Pancreas (tissue), 10 donors: ENCODE data around the gene LRP1B. TPM values are rescaled to one million over a fixed set of nuclear protein-coding genes. Genes with fewer than 3 reads are reported as not detected.
"Not testable (repeated sequence)": the region's sequence is repeated elsewhere in the genome, so short reads cannot be mapped to it uniquely, and the experiment has no call there.

Source experiments
- ATAC-seq, 4 donors: fragments of 200-7000 bp; cut with Tn5 transposase; one replicate each; pipeline versions ENCODE4 v1.8.0 to v1.9.1; 2020; ENCODE audit warnings: mild to moderate bottlenecking in 4 of 4, moderate library complexity in 4 of 4
- DNase-seq, 6 donors: peaks; one replicate each; pipeline ENCODE4 v3.0.0-alpha.2; 2020
- FAIRE-seq: peaks from 2 replicates; lab custom pipeline; 2012; peaks lifted over from hg19 to GRCh38; lab: Jason Lieb, UNC
- H3K27ac ChIP-seq, 4 donors: fragments of 200-600 bp; sonication (generic); 1 replicate in 3 of 4; 2 replicates in 1 of 4; pipeline versions ENCODE4 v1.5.0 to v1.8.0; 2020
- H3K27me3 ChIP-seq, 4 donors: fragments of 200-600 bp; one replicate each; pipeline ENCODE4 v1.8.0; 2021
- H3K36me3 ChIP-seq, 3 donors: fragments of 200-600 bp; sonication (generic) in 1 of 3; one replicate each; pipeline versions ENCODE4 v1.5.0 to v1.8.0; 2020 to 2021
- H3K4me1 ChIP-seq, 3 donors: fragments of 200-600 bp; one replicate each; pipeline ENCODE4 v1.8.0; 2021
- H3K4me3 ChIP-seq, 4 donors: fragments of 200-600 bp; sonication (generic) in 2 of 4; one replicate each; pipeline versions ENCODE4 v1.5.0 to v1.8.0; 2020 to 2021
- H3K9me3 ChIP-seq, 4 donors: fragments of 200-600 bp; one replicate each; pipeline ENCODE4 v1.8.0; 2021
- CTCF ChIP-seq, 4 donors: fragments of 200-600 bp; sonication (generic) in 3 of 4; IDR thresholded peaks; one replicate each; pipeline versions ENCODE4 v1.5.0 to v1.8.0; 2021; ENCODE audit warnings: antibody characterized with exemption in 4 of 4
- WGBS, 2 donors: extraction: QIAGEN DNeasy Blood & Tissue Kit; methylation state at CpG; one replicate each; pipeline ENCODE4 v1.1.7; 2013; 5-methylcytosine and 5-hydroxymethylcytosine counted together
- intact Hi-C, 3 donors: fragments of 100-400 bp; cut with DNase I; formaldehyde crosslinking; loops; one replicate each; pipeline versions ENCODE4 v1.11.1 to v1.14.2; 2022
- polyA plus RNA-seq, 2 donors: library from polyadenylated mRNA; stranded (reverse); fragments of 200-250 nt; gene quantifications; one replicate each; pipeline ENCODE4 v1.2.3, GENCODE V29; 2013
- total RNA-seq, 6 donors: library from RNA; stranded (reverse); fragmentation: NEBNext Ultra II Directional in 4 of 6; extraction: Animal tissue kit (Norgen Biotek cat#: 25700) in 4 of 6; gene quantifications; one replicate each; pipeline versions ENCODE4 v1.2.1 to v1.2.4, GENCODE V29; 2021 to 2023
- donor health status: healthy with polysubstance abuse.
- donor health status: DM: no; HTN: no; CAD: no; lungs with moderate emphysema.
- donor health status: DM: no; HTN: no; CAD: no.
- donor health status: control.
- donor health status: control.
- donor health status: Bipolar disorder and iron deficiency.
- donor health status: DM: yes; HTN: yes; CAD: no.
- donor health status: DM: no; HTN: no; CAD: no.
- donor health status: DM: no; HTN: no; CAD: no.
- donor health status: DM: yes; HTN: yes; CAD: no.

LRP1B gene
- total and polyA plus RNA-seq, 8 donors: 0.06 to 0.55 (median 0.25) TPM

DNA sequence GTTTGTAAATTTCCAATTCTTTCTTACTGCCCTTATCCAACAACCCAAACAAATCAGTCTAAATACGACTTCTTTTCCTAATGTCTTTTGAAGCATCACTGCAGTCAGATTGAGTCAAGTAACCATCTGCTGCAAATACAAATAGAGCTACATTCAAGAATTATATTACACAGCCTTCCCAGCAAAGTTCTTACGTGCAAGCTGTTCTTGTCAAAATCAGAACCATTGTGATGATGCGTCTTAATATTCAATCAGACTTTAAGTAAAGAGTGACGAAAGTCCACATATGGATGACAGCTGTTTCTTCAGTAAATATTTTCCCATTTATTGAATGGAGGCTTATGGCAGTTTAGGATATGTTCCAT is 943.8 kb downstream of the LRP1B start:
- 38% methylated on average over 4 of the region's 4 CpGs for WGBS, 2 donors
- no peaks in the 10 kb centered on the region for H3K4me1 ChIP-seq

DNA sequence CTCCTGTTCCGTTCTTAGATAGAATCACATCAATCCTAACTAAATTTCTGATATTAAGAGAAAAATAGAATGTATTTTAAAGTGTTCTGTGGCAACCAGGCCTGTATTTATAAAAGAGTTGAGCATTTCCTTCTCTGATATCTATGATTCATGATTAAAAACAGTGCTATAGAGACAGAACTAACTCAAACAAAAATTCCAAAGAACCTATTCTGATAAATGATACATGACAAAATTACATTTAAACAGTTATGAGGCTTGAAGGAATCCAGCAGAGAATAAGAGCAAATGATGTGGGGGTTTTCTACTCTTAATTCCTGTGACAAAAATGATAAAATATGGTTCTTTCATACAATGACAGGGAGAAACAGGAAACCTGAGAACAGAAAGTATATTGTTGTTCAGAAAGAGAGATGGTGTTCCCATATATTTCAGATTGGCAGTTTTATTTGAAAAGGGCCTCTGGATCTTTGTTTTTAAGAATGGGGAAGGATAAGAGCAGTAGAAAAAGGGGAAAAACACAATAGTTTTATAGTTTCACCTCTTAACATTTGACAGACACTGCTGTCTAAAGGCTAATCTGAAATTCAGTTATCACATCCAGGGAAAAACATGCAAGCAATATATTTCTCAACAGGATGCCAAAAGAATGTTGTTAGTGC is 944.3 kb downstream of the LRP1B start:
- no peak for TF ChIP-seq CTCF (IDR thresholded peaks at IDR 0.05)
- Histone ChIP-seq H3K36me3 (no peaks in the 10 kb centered on the region), H3K4me1 (no peaks in the 10 kb centered on the region), H3K27ac (no peak overlapping the region), H3K27me3 (no peaks in the 10 kb centered on the region), H3K9me3 (no peaks in the 10 kb centered on the region), H3K4me3 (no peak overlapping the region)
- FAIRE-seq (no peak), DNase-seq (no peak), ATAC-seq (no peak)
- intact Hi-C loops: no loop called here
- WGBS, 2 donors: 53 to 66% methylated on average over 1 of the region's 1 CpG

More for the DNA sequence above, 943.8 kb downstream of the LRP1B start:
- no peaks in the 10 kb centered on the region for H3K36me3 ChIP-seq
- FAIRE-seq: no peak
- ATAC-seq: no peak
- H3K27me3 ChIP-seq: no peaks in the 10 kb centered on the region
- no peak for DNase-seq
- H3K27ac ChIP-seq: no peak overlapping the region
- no peaks in the 10 kb centered on the region for H3K9me3 ChIP-seq
- no peak for TF ChIP-seq CTCF (IDR thresholded peaks at IDR 0.05)
- H3K4me3 ChIP-seq: no peak overlapping the region
- intact Hi-C loops: no loop called here

- intact Hi-C loops: no loop called here
- DNase-seq: no peak
- no peak for ATAC-seq
- Histone ChIP-seq H3K27ac (no peak overlapping the region), H3K27me3 (no peaks in the 10 kb centered on the region), H3K9me3 (no peaks in the 10 kb centered on the region), H3K36me3 (no peaks in the 10 kb centered on the region), H3K4me3 (no peak overlapping the region), H3K4me1 (no peaks in the 10 kb centered on the region)
- 83 to 92% methylated on average over 1 of the region's 1 CpG for whole genome bisulfite sequencing, 2 donors
- TF ChIP-seq CTCF (IDR thresholded peaks at IDR 0.05): no peak
- no peak for FAIRE-seq
Measured at GRCh38 chr2:141182246-141182645, 948.6 kb downstream of the LRP1B start.

DNA sequence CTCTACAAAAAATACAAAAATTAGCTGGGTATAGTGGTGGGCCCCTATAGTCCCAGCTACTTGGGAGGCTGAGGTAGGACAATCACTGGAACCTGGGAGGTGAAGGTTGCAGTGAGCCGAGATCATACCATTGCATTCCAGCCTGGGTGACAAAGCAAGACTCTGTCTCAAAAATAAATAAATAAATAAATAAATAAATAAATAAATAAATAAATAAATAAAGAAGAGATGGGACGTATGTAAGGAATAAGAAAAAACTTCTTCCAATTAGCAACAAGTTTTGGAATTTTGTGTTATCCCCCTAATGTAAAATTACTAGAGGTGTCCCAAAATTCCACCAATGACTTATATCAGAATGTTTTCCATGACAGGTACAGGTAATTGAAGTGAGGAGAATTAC is 961.7 kb downstream of the LRP1B start:
- DNase-seq, H3K4me1 ChIP-seq, H3K36me3 ChIP-seq, H3K27ac ChIP-seq, ATAC-seq, intact Hi-C loops, FAIRE-seq, H3K27me3 ChIP-seq, H3K9me3 ChIP-seq, H3K4me3 ChIP-seq: not testable (repeated sequence)
- WGBS, 2 donors: 76 to 92% methylated on average over 2 of the region's 2 CpGs

- no peaks in the 10 kb centered on the region for H3K36me3 ChIP-seq
- no peaks in the 10 kb centered on the region for H3K9me3 ChIP-seq
- no peaks in the 10 kb centered on the region for H3K4me1 ChIP-seq
- H3K27ac ChIP-seq: no peak overlapping the region
- FAIRE-seq (no peak), DNase-seq (no peak), ATAC-seq (no peak)
- intact Hi-C loops: no loop called here
- no peak overlapping the region for H3K4me3 ChIP-seq
- peaks cover 0 to 3% (median 0%) of the 10 kb centered on the region in 4 donors for H3K27me3 ChIP-seq
- WGBS, 2 donors: 38 to 45% methylated on average over 3 of the region's 3 CpGs
- TF ChIP-seq CTCF (IDR thresholded peaks at IDR 0.05): no peak
Measured at GRCh38 chr2:141162314-141162713, 968.5 kb downstream of the LRP1B start.
